Right ventricle myocardium inferior (tissue), 1 donor: Measurements from ENCODE around the gene MIEF1. TPM values are rescaled to one million over a fixed set of nuclear protein-coding genes. Genes with fewer than 3 reads are reported as not detected.
"Not testable (repeated sequence)": the region's sequence is repeated elsewhere in the genome, so short reads cannot be mapped to it uniquely, and the experiment has no call there.

ENCODE experiments used
- ATAC-seq: fragments of 200-7000 bp; cut with Tn5 transposase; one replicate; pipeline ENCODE4 v1.9.1; 2020; ENCODE audit warnings: mild to moderate bottlenecking, moderate library complexity
- DNase-seq: peaks from one replicate; pipeline ENCODE4 v3.0.0; 2021; ENCODE audit errors: missing footprints
- intact Hi-C: fragments of 100-400 bp; cut with DNase I; formaldehyde crosslinking; loops from one replicate; pipeline ENCODE4 v1.11.0; 2022
- total RNA-seq: library from RNA; stranded (reverse); fragmentation: NEBNext Ultra II Directional; extraction: Animal tissue kit (Norgen Biotek cat#: 25700); gene quantifications from one replicate; pipeline ENCODE4 v1.2.1, GENCODE V29; 2021
- donor health status: DM: no; HTN: yes; CAD: no; lungs with severe emphysema.

Gene MIEF1
- total RNA-seq, 1 donor from 2014 or later: 17.3 TPM

DNA sequence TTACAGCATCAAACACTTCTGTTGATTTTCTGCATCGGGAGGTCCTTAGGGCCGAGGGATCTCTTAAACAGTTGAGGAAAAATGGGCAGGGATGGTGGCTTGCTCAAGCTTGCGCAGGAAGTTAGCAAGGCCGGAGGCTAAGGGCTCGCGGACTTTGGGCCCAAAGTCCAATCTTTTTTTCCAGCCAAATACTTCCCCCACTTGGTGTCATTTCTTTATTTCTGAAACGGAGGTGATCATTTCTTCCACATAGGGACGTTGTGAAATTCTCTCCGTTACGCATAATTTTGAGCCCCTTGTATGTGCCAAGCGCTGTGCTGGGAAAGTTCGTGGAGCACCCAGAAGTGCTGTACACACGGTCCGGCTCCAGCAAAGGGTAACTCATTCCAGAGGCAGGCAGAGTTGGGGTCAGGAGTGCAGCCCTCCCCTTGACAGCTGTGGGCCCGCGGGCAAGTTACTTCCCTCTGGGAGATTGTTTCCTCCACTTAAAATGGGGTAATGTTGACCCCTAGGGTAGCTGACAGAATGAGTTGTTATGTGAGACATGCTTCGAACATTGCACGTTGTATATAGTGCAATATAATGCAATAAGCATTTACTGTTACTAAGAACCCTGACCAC, 809 bp downstream of the MIEF1 start:
- DNase-seq (no peak), ATAC-seq (no peak)
- intact Hi-C loops: loop anchor here (2.0 to 5.0 kb wide), 2 partner anchors 18 to 101 kb away; partner anchors contain the start of gene ATF4

DNA sequence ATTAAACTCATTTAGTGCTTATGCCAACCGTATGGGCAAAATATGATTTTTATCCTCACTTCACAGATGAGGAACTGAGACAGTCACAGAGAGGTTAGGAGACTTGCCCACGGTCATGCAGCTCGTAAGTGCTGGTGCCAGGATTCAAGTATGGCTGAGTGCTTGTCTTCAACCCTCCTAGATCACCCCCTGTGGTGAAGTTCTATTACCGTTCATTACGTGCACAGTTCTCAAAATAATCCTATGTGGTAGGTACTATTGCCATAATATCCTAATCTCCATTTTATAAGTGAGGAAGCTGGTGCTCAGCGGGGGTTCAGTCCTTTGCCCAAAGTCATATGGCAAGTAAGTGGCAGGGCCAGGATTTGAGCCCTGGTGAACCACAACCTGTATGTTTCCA, 1.5 kb downstream of the MIEF1 start:
- no peak for ATAC-seq
- no peak for DNase-seq
- intact Hi-C loops: loop anchor here (2.0 to 5.0 kb wide), 2 partner anchors 17 to 101 kb away; partner anchors contain the start of gene ATF4

DNA sequence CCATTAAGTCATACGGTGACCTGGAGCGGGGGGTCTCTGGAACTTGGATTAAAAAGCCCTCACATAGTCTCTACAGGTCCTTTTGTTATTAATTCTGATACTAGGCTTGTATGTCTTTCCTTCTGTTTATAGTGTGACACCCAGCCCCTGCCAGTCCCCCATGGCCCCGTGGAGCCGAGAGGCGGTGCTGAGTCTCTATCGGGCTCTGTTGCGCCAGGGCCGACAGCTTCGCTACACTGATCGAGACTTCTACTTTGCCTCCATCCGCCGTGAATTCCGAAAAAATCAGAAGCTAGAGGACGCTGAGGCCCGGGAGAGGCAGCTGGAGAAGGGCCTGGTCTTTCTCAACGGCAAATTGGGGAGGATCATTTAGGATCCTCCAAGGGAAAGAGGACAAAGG, 2.0 kb downstream of the MIEF1 start:
- DNase-seq (no peak), ATAC-seq (no peak)
- intact Hi-C loops: loop anchor here (5.0 kb wide), 1 partner anchor 102 kb away; no protein-coding TSS in a partner anchor

DNA sequence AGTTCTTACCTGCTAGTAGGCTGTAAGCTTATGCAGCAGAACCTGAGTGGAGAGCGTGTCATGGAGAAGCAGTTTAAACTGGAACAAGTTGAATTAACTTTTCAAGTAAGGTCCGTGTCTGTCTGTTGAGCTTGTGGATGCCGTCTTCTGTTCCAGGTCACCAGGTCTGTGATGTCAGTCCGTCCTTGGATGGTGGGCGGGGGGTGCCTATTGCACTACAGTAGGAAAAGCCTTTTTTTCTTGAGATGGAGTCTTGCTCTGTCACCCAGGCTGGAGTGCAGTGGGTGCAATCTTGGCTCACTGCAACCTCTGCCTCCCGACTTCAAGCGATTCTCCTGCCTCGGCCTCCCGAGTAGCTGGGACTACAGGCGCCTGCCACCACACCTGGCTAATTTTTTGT, 4.9 kb downstream of the MIEF1 start:
- intact Hi-C loops, ATAC-seq, DNase-seq: not testable (repeated sequence)

GRCh38 chr22:39508393-39508792, 6.3 kb downstream of the MIEF1 start:
- DNase-seq: no peak
- ATAC-seq: no peak
- intact Hi-C loops: no loop called here

- no peak for ATAC-seq
- intact Hi-C loops: no loop called here
These were observed 8.5 kb downstream of the MIEF1 start for GRCh38 chr22:39510529-39511149.

GRCh38 chr22:39511226-39511625, 9.1 kb downstream of the MIEF1 start:
- no peak for DNase-seq
- intact Hi-C loops: no loop called here
- ATAC-seq: no peak

More at GRCh38 chr22:39510529-39511149, 8.5 kb downstream of the MIEF1 start:
- no peak for DNase-seq

DNA sequence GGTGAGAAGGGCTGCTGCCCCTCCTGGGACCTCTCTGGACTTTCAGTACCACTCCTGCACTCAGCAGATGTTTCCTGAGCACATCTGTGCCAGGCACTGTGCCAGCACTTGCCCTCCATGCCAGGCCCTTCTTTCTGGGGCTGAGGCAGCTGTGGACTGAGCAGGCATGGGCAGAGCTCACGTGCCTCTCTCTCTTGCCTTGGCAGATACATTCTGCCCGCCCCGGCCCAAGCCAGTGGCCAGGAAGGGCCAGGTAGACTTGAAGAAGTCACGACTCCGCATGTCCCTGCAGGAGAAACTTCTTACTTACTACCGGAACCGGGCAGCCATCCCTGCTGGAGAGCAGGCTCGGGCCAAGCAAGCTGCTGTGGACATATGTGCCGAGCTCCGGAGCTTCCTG, 9.9 kb downstream of the MIEF1 start:
- DNase-seq (no peak), ATAC-seq (peak; percentile 9)
- intact Hi-C loops: no loop called here

GRCh38 chr22:39513791-39514190, 11.7 kb downstream of the MIEF1 start:
- intact Hi-C loops: no loop called here
- ATAC-seq (no peak), DNase-seq (no peak)

DNA sequence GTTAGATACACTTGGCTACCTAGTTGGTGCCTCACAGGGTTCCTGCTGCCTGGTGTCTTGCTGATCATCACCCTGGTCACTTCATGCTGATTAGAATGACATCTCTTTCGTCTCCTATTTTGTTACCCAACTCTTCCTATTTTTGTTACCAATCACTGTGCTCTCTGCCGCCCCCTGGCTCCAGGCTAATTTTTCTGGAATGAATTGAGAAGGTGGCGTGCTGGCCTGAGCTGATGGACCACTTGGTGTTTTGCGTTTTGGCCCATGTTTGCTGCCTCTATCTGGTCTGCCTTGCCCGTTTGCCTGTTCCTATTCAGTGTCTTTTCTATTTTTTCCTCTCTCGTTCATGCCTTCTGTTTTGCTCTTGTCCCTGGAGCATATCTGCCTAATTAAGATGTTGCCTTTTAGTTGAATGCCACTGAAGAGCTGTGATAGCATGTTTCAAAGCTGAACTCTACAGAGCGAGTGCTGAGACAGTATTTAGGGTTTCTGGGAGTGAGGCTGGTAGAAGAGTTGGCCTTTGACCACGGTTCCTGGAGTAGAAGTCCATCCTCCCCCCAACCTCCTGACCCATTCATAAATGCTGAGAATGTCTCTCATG, 12.4 kb downstream of the MIEF1 start:
- no peak for DNase-seq
- ATAC-seq: peak; percentile 45
- intact Hi-C loops: no loop called here

- no peak for DNase-seq
- intact Hi-C loops: no loop called here
- no peak for ATAC-seq
These were observed 13.4 kb downstream of the MIEF1 start for GRCh38 chr22:39515266-39516050.

GRCh38 chr22:39517470-39517869, 15.4 kb downstream of the MIEF1 start:
- ATAC-seq: no peak
- intact Hi-C loops: no loop called here

GRCh38 chr22:39518144-39518786, 16.2 kb downstream of the MIEF1 start:
- DNase-seq (no peak), ATAC-seq (no peak)
- intact Hi-C loops: no loop called here

More at GRCh38 chr22:39517470-39517869, 15.4 kb downstream of the MIEF1 start:
- no peak for DNase-seq

- intact Hi-C loops: no loop called here
- ATAC-seq: no peak
These were observed 17.0 kb downstream of the MIEF1 start for GRCh38 chr22:39518996-39519680.

GRCh38 chr22:39519681-39520225, 17.7 kb downstream of the MIEF1 start:
- intact Hi-C loops: loop anchor here (2.0 to 10.0 kb wide), 2 partner anchors 17 to 345 kb away; partner anchors contain the start of gene MIEF1
- peak; percentile 88 for ATAC-seq
- DNase-seq: peak; percentile 99

More at GRCh38 chr22:39518996-39519680, 17.0 kb downstream of the MIEF1 start:
- DNase-seq: no peak

DNA sequence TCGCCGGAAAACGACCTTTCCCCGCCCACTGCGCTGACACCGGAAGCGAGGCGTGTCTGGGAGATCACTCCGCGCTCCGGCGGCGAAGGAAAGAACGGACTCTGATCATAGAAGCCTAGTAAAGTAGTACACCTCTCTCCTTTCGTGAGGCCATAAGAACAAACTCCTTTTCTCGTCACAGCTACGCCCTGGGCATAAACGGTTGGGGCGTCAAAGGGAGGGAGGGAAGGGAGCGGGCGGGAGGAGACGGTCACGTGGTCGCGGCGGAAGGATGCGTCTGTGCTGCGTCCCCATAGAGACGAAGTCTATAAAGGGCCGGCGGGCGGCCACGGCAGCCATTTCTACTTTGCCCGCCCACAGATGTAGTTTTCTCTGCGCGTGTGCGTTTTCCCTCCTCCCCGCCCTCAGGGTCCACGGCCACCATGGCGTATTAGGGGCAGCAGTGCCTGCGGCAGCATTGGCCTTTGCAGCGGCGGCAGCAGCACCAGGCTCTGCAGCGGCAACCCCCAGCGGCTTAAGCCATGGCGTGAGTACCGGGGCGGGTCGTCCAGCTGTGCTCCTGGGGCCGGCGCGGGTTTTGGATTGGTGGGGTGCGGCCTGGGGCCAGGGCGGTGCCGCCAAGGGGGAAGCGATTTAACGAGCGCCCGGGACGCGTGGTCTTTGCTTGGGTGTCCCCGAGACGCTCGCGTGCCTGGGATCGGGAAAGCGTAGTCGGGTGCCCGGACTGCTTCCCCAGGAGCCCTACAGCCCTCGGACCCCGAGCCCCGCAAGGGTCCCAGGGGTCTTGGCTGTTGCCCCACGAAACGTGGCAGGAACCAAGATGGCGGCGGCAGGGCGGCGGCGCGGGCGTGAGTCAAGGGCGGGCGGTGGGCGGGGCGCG, 18.4 kb downstream of the MIEF1 start, which contains the start of gene ATF4:
Gene ATF4, plus strand, starts transcription at position 337 of the 880 bp plus-strand sequence. CDS start 884 bp downstream, outside the sequence.
- DNase-seq: peak; percentile 95
- peak; percentile 64 for ATAC-seq
- intact Hi-C loops: loop anchor here (2.0 to 10.0 kb wide), 2 partner anchors 18 to 346 kb away; partner anchors contain the start of gene MIEF1
